ENCODE results near the gene ZSWIM2.

DNA sequence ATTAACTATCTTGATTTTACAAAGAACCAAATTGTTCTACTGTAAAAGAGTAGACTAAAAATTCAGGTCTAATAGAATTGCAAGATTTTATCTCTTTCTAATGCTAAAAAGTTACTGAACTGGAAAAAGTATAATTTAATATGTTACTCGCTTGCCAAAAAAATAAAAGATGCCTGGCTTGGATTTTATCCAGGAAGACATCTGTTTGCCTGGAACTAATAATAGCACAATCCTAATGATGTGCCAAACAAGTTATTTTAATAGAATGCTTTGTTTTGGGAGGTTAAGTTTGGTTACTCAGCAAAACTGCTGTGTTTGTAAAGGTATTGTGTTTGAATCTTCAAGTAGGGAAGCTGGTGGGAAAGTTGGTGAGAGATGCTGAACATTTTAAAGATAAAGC, 19.4 kb upstream of the ZSWIM2 start:
- no peak for TF ChIP-seq EZH2 (IDR thresholded peaks at IDR 0.05)
- TF ChIP-seq POLR2AphosphoS5 (IDR thresholded peaks at IDR 0.05; ENCODE audit: borderline replicate concordance, low read depth, low read length) = peak; percentile 17; the same call in 1 of the 2 replicates
- no peak for TF ChIP-seq FOXP2 (optimal IDR thresholded peaks at IDR 0.05; ENCODE audit: control extremely low read depth, extremely low read length, insufficient read depth)
